ENCODE data around the gene SLC9A3.

GRCh38 chr5:425714-426113 lies 98.5 kb downstream of the SLC9A3 start:
- no peak for TF ChIP-seq POLR2A (IDR thresholded peaks at IDR 0.05)
- TF ChIP-seq, protein P1, sequence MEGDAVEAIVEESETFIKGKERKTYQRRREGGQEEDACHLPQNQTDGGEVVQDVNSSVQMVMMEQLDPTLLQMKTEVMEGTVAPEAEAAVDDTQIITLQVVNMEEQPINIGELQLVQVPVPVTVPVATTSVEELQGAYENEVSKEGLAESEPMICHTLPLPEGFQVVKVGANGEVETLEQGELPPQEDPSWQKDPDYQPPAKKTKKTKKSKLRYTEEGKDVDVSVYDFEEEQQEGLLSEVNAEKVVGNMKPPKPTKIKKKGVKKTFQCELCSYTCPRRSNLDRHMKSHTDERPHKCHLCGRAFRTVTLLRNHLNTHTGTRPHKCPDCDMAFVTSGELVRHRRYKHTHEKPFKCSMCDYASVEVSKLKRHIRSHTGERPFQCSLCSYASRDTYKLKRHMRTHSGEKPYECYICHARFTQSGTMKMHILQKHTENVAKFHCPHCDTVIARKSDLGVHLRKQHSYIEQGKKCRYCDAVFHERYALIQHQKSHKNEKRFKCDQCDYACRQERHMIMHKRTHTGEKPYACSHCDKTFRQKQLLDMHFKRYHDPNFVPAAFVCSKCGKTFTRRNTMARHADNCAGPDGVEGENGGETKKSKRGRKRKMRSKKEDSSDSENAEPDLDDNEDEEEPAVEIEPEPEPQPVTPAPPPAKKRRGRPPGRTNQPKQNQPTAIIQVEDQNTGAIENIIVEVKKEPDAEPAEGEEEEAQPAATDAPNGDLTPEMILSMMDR (IDR thresholded peaks at IDR 0.05): no peak

Data from uterus (tissue), 2 donors.